ENCODE data around the gene GINS2. TPM values are rescaled to one million over a fixed set of nuclear protein-coding genes. Genes with fewer than 3 reads are reported as not detected.

GINS2 gene
- total and polyA plus RNA-seq, 8 donors = 0.87 to 3.6 (median 2.0) TPM; not detected in 1

DNA sequence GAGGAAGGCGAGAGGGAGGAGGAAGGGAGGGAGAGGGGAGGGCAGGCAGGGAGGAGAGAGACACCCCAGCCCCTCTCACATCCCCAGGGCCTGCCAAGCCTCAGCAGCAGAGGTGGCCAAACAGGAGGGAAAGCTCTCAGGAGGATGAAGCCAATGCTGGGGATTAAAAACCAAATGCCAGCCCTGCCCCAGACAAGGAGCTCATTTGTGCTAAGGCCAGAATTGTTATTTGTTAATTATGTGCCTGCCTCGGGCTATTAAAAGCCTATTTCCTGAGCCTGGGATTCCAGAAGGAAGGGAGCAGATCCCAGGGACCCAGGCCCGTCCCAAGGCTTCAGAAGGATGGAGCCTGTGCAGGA, 27.9 kb upstream of the GINS2 start:
- Histone ChIP-seq H3K9me3 (peaks cover 0 to 9% (median 5%) of the 10 kb centered on the region in 4 donors), H3K36me3 (no peaks in the 10 kb centered on the region), H3K27ac (no peak overlapping the region), H3K27me3 (peaks cover 0 to 11% (median 0%) of the 10 kb centered on the region in 3 donors), H3K4me1 (peaks cover 0 to 29% (median 5%) of the 10 kb centered on the region in 4 donors), H3K4me3 (no peak overlapping the region)
- no peak for DNase-seq
- WGBS, 5 donors = 44 to 66% (median 60%) methylated on average over 2 to 3 of the region's 3 CpGs
- TF ChIP-seq EP300 (IDR thresholded peaks at IDR 0.05) (no peak), POLR2A (IDR thresholded peaks at IDR 0.05) (no peak), POLR2AphosphoS5 (IDR thresholded peaks at IDR 0.05) (no peak)
- TF ChIP-seq, protein P1, sequence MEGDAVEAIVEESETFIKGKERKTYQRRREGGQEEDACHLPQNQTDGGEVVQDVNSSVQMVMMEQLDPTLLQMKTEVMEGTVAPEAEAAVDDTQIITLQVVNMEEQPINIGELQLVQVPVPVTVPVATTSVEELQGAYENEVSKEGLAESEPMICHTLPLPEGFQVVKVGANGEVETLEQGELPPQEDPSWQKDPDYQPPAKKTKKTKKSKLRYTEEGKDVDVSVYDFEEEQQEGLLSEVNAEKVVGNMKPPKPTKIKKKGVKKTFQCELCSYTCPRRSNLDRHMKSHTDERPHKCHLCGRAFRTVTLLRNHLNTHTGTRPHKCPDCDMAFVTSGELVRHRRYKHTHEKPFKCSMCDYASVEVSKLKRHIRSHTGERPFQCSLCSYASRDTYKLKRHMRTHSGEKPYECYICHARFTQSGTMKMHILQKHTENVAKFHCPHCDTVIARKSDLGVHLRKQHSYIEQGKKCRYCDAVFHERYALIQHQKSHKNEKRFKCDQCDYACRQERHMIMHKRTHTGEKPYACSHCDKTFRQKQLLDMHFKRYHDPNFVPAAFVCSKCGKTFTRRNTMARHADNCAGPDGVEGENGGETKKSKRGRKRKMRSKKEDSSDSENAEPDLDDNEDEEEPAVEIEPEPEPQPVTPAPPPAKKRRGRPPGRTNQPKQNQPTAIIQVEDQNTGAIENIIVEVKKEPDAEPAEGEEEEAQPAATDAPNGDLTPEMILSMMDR (IDR thresholded peaks at IDR 0.05) = no peak
- intact Hi-C loops (cut with DNase I; ENCODE audit: low total_unique reads) = loop anchor here (10.0 kb wide), 1 partner anchor 442 kb away; no protein-coding TSS in a partner anchor

DNA sequence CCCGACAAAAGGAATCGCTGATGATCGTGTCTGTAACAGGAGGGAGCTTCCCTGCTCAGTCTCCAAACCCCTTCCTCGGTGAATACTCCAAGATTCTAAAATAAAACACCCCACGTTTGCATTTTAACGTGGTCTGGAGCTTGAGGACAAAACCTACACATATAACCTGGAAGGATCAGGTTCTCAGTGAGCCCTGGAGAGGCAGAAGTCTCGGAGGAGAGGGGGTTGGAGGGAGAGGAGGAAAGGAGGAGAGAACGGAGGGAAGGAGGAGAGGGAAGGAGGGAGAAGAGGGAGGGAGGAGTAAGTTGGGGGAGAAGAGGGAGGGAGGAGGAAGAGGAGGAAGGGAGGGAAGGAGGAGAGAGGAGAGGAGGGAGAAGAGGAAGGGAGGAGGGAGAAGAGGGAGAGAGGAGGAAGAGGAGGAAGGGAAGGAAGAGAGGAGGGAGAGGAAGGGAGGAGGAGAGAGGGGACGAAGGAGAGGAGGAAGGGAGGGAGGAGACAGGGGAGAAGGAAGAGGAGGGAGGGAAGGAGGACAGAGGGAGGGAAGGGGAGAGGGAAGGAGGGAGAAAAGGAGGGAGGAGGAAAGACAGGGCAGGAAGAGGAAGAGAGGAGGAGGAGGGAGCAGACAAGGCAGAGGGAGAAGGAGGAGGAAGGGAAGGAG, 27.4 kb upstream of the GINS2 start:
- intact Hi-C loops (cut with DNase I; ENCODE audit: low total_unique reads) = loop anchor here (10.0 kb wide), 1 partner anchor 441 kb away; no protein-coding TSS in a partner anchor
- no peaks in the 10 kb centered on the region for H3K36me3 ChIP-seq
- H3K27ac ChIP-seq = no peak overlapping the region
- peaks cover 0 to 29% (median 5%) of the 10 kb centered on the region in 4 donors for H3K4me1 ChIP-seq
- TF ChIP-seq, protein P1 (IDR thresholded peaks at IDR 0.05) = no peak
- TF ChIP-seq EP300 (IDR thresholded peaks at IDR 0.05) (no peak), POLR2A (IDR thresholded peaks at IDR 0.05) (no peak), POLR2AphosphoS5 (IDR thresholded peaks at IDR 0.05) (no peak)
- H3K27me3 ChIP-seq = peaks cover 0 to 11% (median 0%) of the 10 kb centered on the region in 3 donors
- peaks cover 0 to 9% (median 6%) of the 10 kb centered on the region in 4 donors for H3K9me3 ChIP-seq
- peak in 1 of 2 donors; percentile 50 for DNase-seq
- H3K4me3 ChIP-seq = no peak overlapping the region
- WGBS, 5 donors = 41 to 59% (median 46%) methylated on average over 9 of the region's 9 CpGs

DNA sequence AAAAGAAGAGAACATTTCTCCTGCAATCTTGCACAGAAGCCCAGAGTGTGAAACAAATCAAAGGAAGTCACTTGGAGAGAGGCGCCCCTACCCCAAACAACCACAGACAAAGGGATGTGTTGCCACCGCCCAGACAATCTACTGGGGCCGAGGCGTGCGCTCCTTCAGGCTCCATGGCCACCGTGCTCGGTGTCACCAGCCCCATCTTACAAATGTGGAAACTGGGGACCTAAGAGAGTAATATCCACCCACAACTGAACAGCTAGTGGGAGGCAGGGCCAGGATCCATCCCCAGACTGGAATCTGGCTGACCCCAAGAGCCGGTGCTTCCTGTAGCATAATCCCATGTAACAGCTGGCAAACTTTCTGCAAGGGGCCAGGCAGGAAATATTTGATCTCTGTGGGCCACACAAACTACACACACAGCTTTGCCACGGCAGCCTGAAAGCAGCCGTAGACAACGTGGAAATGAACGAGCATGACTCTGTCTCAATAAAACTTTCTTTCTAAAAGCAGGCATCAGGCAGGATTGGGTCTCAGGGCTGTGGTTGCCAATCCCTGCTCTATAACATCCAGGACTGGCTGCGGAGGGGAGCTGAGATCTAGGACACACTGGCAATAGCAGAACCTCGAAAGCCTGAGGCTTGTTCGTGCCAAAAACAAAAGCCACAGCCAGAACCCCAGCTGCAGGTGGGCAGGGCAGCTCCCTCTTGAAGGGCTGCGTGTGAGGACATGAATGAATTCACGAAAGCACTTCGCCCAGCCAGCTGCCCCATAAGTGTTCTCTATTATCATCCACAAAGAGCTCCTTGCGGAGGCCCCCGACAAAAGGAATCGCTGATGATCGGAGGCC, 26.6 kb upstream of the GINS2 start:
- no peak overlapping the region for H3K4me3 ChIP-seq
- intact Hi-C loops (cut with DNase I; ENCODE audit: low total_unique reads) = loop anchor here (10.0 kb wide), 1 partner anchor 441 kb away; no protein-coding TSS in a partner anchor
- WGBS, 5 donors = 45 to 75% (median 62%) methylated on average over 22 of the region's 22 CpGs

DNA sequence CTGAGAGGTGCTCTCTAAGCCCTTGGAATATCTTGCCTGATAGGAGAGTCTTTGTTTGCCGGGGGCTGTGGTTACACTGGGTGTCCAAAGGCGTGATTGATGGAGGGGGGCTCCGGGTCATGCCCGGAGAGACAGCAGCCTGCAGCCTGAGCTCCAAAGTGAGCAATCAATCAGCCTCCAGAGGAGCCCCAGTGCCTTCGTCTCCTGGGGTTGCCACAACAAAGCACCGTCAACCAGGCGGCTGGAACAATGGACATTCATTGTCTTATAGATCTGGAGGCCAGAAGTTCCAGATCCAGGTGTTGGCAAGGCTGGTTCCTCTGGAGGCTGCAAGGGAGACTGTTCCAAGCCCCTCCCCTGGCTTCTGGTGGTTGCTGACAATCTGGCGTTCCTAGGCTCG, 24.0 kb upstream of the GINS2 start:
- no peak for DNase-seq
- H3K4me3 ChIP-seq = no peak overlapping the region
- peaks cover 0 to 11% (median 0%) of the 10 kb centered on the region in 3 donors for H3K27me3 ChIP-seq
- H3K4me1 ChIP-seq = peaks cover 0 to 20% (median 4%) of the 10 kb centered on the region in 4 donors
- no peak overlapping the region for H3K27ac ChIP-seq
- peaks cover 0 to 9% (median 6%) of the 10 kb centered on the region in 4 donors for H3K9me3 ChIP-seq
- TF ChIP-seq POLR2AphosphoS5 (IDR thresholded peaks at IDR 0.05) = no peak
- TF ChIP-seq POLR2A (IDR thresholded peaks at IDR 0.05) = no peak
- TF ChIP-seq EP300 (IDR thresholded peaks at IDR 0.05) = no peak
- TF ChIP-seq, protein P1 (IDR thresholded peaks at IDR 0.05) = no peak
- 37 to 63% (median 46%) methylated on average over 6 to 9 of the region's 9 CpGs for WGBS, 5 donors
- no peaks in the 10 kb centered on the region for H3K36me3 ChIP-seq
- intact Hi-C loops (cut with DNase I; ENCODE audit: low total_unique reads) = loop anchor here (10.0 kb wide), 1 partner anchor 438 kb away; no protein-coding TSS in a partner anchor

More for the DNA sequence above, 26.6 kb upstream of the GINS2 start:
- Histone ChIP-seq H3K9me3 (peaks cover 0 to 9% (median 6%) of the 10 kb centered on the region in 4 donors), H3K27me3 (peaks cover 0 to 11% (median 0%) of the 10 kb centered on the region in 3 donors), H3K36me3 (no peaks in the 10 kb centered on the region), H3K4me1 (peaks cover 0 to 29% (median 5%) of the 10 kb centered on the region in 4 donors), H3K27ac (no peak overlapping the region)
- DNase-seq = peak in 1 of 2 donors; percentile 62
- TF ChIP-seq EP300 (IDR thresholded peaks at IDR 0.05) = no peak
- no peak for TF ChIP-seq POLR2AphosphoS5 (IDR thresholded peaks at IDR 0.05)
- TF ChIP-seq, protein P1 (IDR thresholded peaks at IDR 0.05) = no peak

Measured in stomach (tissue), 9 donors.